Measurements from ENCODE around the gene SLC35F1. TPM values are rescaled to one million over a fixed set of nuclear protein-coding genes. Genes with fewer than 3 reads are reported as not detected.

The SLC35F1 gene
- total RNA-seq, 4 donors from 2014 or later: 0.28 to 0.53 (median 0.40) TPM; not detected in 1

DNA sequence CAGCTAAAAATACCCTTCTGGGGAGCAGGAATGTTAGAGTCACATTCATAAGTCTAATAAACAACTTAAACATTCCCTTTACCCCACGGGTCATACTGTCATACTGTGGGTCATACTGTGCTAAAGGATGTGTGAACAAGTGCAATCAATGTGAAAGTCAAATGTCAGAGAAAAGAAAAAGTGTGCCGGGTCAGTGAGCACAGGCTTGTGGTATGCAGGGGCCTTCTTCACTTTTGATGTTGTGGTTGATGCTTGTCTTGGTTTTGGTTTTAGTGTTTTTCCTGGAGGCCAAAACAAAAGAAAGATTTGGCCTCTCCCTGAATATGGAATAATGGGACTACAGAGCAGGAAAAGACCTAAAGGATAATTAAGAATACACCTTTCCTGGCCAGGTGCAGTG lies 373.1 kb downstream of the SLC35F1 start:
- no peak for TF ChIP-seq POLR2A (IDR thresholded peaks at IDR 0.05)
- TF ChIP-seq, protein P1, sequence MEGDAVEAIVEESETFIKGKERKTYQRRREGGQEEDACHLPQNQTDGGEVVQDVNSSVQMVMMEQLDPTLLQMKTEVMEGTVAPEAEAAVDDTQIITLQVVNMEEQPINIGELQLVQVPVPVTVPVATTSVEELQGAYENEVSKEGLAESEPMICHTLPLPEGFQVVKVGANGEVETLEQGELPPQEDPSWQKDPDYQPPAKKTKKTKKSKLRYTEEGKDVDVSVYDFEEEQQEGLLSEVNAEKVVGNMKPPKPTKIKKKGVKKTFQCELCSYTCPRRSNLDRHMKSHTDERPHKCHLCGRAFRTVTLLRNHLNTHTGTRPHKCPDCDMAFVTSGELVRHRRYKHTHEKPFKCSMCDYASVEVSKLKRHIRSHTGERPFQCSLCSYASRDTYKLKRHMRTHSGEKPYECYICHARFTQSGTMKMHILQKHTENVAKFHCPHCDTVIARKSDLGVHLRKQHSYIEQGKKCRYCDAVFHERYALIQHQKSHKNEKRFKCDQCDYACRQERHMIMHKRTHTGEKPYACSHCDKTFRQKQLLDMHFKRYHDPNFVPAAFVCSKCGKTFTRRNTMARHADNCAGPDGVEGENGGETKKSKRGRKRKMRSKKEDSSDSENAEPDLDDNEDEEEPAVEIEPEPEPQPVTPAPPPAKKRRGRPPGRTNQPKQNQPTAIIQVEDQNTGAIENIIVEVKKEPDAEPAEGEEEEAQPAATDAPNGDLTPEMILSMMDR (IDR thresholded peaks at IDR 0.05): no peak
- Histone ChIP-seq H3K36me3 (no peaks in the 10 kb centered on the region), H3K4me1 (no peaks in the 10 kb centered on the region), H3K4me3 (no peak overlapping the region), H3K27ac (no peak overlapping the region), H3K27me3 (no peaks in the 10 kb centered on the region), H3K9me3 (no peaks in the 10 kb centered on the region)
- DNase-seq: no peak

DNA sequence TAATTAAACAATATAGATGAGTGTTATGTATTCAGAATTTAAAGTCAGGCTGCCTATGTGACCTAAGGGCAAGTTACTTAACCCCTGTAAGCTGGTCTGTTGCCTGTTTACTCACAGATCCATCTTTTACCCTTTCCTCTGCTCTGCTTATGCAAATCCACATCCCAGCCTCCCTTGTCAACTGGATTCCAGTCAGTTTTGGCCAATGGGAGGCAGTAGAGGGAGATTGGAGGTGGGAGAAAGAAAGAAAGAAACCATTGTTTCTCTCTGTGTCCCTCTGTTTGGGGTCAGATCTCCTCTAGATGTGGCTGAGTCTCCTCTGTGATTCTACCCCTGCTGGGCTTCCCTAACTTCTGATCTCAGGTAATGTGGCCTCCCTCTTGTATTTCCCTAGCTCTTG lies 374.2 kb downstream of the SLC35F1 start:
- Histone ChIP-seq H3K27ac (no peak overlapping the region), H3K36me3 (no peaks in the 10 kb centered on the region)

DNA sequence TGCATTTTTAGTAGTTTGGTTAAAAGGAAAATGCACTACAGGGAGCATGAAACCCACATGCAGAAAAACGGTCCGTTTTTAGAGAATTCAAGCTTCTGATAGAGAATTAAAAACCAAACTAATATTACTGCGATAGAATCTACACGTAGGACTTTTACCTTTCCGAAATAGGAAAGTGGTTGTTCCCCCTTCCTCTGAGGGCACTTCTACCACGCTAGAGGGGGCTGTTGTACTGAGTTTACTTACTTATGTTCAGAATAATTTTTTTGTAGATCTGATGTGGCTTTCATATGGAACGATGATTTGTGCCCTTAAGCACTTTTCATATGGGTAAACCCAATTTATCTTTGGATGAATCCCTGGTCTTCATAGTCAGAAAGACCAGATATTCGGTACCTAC lies 376.7 kb downstream of the SLC35F1 start:
- H3K27me3 ChIP-seq: no peaks in the 10 kb centered on the region
- no peak for DNase-seq

More for the DNA sequence above, 374.2 kb downstream of the SLC35F1 start:
- Histone ChIP-seq H3K27me3 (no peaks in the 10 kb centered on the region), H3K4me1 (no peaks in the 10 kb centered on the region), H3K9me3 (no peaks in the 10 kb centered on the region), H3K4me3 (no peak overlapping the region)
- TF ChIP-seq POLR2A (IDR thresholded peaks at IDR 0.05): no peak
- TF ChIP-seq, protein P1 (IDR thresholded peaks at IDR 0.05): no peak
- DNase-seq: no peak

DNA sequence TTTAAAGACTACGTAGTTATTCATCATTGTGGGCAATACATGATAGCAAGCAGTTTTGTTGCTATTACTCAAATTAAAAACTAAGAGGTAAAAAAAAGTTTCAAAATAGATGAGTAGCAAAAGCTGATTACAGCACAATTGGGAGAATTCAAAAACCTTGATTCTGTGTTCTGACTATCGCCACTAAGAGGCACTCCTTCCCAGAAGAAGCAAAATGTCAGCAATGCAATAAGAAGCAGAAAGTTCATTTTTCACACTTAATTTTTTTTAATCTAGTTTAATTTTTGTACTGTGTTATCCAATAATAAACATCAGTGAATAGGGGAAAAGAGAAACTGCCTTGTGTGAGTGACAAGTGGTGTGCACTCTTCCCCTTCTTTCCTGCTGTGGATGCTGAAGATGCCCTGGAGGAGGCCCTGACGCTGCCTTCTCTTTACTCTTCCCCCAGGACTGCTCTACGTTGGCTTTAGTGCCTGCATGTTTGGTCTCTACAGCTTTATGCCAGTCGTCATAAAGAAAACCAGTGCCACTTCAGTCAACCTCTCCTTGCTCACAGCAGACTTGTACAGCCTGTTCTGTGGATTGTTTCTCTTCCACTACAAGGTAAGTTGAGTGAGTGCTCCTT lies 377.8 kb downstream of the SLC35F1 start:
- H3K4me3 ChIP-seq: no peak overlapping the region
- TF ChIP-seq, protein P1 (IDR thresholded peaks at IDR 0.05): no peak
- no peak for TF ChIP-seq POLR2A (IDR thresholded peaks at IDR 0.05)
- no peaks in the 10 kb centered on the region for H3K9me3 ChIP-seq
- H3K4me1 ChIP-seq: no peaks in the 10 kb centered on the region
- H3K27ac ChIP-seq: no peak overlapping the region
- no peaks in the 10 kb centered on the region for H3K27me3 ChIP-seq
- no peaks in the 10 kb centered on the region for H3K36me3 ChIP-seq
- DNase-seq: no peak

More for the DNA sequence above, 376.7 kb downstream of the SLC35F1 start:
- Histone ChIP-seq H3K4me1 (no peaks in the 10 kb centered on the region), H3K4me3 (no peak overlapping the region), H3K9me3 (no peaks in the 10 kb centered on the region), H3K27ac (no peak overlapping the region), H3K36me3 (no peaks in the 10 kb centered on the region)
- TF ChIP-seq, protein P1 (IDR thresholded peaks at IDR 0.05): peak in 5 of 6 experiments; percentile 12 to 49 (median 38)
- TF ChIP-seq POLR2A (IDR thresholded peaks at IDR 0.05): no peak

DNA sequence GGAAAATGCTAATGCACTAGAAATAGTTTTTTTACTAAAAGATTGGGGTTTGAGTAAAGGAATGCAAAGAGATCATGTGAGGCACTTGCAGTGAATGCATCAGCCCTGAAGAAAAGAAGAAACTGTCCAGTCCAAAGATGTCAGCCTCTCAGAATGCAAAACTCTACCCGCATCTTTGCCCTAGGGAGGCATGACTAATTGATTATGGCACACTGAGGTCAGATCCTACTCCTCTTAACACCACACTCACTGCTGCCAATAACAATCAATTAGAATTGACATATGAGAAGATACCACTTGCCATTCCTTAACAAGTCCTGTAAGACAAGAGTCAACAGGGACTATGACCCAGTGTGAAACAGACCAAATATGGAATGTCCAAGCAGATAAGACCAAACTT lies 378.7 kb downstream of the SLC35F1 start:
- H3K4me3 ChIP-seq: no peak overlapping the region
- H3K36me3 ChIP-seq: no peaks in the 10 kb centered on the region
- no peak for TF ChIP-seq POLR2A (IDR thresholded peaks at IDR 0.05)
- TF ChIP-seq, protein P1 (IDR thresholded peaks at IDR 0.05): no peak
- DNase-seq: no peak
- no peak overlapping the region for H3K27ac ChIP-seq
- no peaks in the 10 kb centered on the region for H3K4me1 ChIP-seq
- H3K9me3 ChIP-seq: no peaks in the 10 kb centered on the region
- H3K27me3 ChIP-seq: no peaks in the 10 kb centered on the region
